Activated T-cell treated with anti-CD3 and anti-CD28 coated beads, Interleukin-2, amount 50 U/mL, for 48 hours (primary cell): Measurements from ENCODE around the gene TAAR8.
"Not testable (repeated sequence)": the region's sequence is repeated elsewhere in the genome, so short reads cannot be mapped to it uniquely, and the experiment has no call there.

Source experiments
- DNase-seq, 2 experiments: peaks; one replicate each; pipeline ENCODE4 v3.0.0-alpha.2; 2020

TAAR8 gene, protein sequence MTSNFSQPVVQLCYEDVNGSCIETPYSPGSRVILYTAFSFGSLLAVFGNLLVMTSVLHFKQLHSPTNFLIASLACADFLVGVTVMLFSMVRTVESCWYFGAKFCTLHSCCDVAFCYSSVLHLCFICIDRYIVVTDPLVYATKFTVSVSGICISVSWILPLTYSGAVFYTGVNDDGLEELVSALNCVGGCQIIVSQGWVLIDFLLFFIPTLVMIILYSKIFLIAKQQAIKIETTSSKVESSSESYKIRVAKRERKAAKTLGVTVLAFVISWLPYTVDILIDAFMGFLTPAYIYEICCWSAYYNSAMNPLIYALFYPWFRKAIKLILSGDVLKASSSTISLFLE

GRCh38 chr6:132552372-132552771 is at the start of gene TAAR8:
TSS of gene TAAR8 (plus strand) at chr6:132552672. CDS start at chr6:132552693, 21 bp downstream.
- DNase-seq, result no peak

DNA sequence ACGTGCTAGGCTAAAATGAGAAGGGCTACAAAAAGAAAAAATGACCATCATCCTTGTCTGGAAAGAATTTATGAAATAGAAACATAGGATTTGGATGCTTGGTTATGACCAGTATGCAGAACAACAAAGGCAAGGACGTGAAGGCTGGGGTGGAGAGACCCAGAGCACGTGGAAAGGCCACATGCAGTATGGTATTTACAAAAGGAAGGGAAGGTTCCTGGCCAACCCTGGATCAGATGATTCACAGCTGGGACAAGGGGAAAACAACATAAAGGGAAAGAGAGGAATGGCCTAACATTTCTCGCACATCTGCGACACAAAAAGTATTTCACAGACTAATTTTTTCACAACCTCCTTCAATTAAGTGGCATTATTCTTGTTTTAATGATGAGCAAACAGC is 47.7 kb upstream of the TAAR8 start:
- DNase-seq, result no peak

DNA sequence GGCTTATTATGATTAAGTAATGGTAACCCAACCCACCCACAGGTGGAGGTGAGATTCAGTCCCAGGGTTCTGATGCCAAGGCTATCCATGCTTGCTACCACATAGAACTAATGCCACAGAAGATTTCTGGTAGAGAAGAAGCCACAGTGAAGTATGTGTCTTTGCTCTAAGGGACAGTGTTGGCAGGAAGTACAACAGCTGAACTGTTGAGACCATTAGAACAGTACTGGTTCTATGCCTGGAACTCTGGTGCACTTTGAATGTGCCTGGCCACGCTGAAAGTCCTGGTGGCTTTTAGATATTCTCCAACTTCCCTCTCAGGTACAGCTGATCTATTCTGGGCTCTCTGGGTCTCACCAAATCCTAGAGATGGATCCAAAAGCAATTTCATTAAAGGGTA is 47.3 kb upstream of the TAAR8 start:
- no peak for DNase-seq

GRCh38 chr6:132506461-132506860 is 46.0 kb upstream of the TAAR8 start:
- DNase-seq, result no peak

DNA sequence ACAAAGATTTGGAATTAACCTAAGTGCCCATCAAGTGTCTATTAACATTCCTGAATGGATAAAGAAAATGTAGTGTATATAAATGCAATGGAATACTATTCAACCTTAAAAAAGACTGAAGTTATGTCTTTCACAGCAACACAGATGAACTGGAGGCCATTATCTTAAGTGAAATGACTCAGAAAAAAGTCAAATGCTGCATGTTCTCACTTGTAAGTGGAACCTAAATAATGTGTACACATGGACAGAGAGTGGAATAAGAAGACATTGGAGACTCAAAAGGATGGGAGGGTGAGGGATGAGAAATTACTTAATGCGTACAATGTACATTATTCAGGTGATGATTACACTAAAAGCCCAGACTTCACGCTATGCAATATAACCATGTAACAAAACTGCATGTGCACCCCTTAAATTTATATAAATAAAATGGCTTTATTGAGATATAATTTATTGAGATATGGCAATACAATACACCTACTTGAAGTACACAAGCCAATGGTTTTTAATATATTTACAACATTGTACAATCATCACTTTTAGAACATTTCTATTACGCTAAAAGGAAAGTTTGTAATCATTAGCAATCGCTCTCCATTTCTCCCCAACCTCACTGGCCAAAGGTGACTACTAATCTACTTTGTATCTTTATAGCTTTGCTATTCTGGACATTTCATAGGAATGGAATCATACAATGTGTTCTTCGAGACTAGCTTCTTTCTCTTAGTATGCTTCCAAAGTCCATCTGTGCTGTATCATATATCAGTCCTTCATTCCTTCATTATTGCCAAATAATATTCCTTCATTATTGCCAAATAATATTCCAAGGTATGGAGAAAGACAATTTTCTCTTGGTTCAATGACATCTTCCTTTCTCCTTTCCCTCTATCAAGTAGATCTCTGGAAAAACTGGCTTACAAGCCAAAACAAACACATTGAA is 45.3 kb upstream of the TAAR8 start:
- no peak for DNase-seq

DNA sequence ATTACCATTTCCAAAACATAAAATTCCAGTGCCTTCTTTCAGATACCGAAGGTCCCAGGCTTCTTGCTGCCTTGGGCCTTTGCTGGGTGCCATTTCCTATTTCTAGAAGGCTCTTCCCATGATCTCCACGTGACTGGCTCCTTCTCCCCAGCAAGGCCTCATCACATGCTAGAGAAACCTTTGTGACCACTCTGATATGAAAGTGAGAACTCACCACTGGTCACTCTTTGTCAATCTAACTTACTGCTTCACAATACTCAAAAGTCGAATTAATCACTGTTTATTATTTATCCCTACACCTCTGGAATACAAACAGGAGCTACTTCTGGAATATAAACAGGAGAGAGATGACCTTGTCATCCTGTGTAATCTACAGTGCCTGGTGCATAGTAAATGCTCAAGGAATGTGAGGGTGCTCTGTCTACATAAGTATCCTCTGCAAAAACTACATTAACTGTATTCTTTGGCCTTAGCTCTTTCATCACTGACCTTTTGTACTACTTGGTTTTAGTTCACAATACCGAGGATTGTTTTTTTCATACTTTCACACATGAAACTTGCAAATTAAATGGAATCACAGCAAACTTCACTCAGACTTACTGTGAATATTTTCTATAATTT is 41.2 kb upstream of the TAAR8 start:
- DNase-seq, result no peak

- no peak for DNase-seq
Observed at GRCh38 chr6:132511831-132512220, 40.6 kb upstream of the TAAR8 start.

GRCh38 chr6:132512342-132512637 is 40.2 kb upstream of the TAAR8 start:
- no peak for DNase-seq

- DNase-seq, result peak; percentile 91 to 92
Observed at GRCh38 chr6:132512638-132513632, 39.5 kb upstream of the TAAR8 start, which contains the start of gene STX7. TSS of gene STX7 (minus strand) at chr6:132513116. CDS start at chr6:132503530, 9,586 bp downstream.

DNA sequence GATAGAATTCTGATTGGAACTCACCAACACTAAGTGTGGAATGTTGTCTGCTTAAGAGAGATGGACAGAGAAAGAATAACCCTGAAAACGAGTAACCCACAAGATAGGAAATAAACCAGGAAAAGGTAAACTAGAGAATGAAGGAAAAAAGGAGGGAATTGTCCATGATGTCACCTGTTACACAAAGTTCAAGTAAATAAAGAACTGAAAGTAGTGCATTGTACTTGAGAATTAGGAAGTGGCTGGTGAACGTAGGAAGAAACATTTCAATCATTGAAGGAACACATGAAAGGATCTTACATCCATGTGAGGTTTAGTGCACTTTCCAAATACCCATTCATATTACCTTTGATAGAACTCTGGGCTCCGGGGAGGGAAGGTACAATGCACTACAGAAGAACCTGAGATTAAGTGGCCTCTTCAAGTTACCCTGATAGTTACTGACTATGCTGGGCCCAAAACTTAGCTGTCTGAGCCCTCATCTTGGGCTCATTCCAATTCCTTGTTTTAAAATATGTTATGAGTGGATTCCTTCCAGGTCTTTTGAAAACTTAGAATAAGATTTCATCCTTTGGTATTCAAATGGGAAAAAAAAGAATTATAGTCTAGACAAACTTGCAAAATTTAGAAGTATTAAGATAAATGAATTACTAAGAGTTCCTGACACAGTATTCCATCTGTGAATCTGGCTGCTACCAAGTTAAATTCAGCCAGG is 38.5 kb upstream of the TAAR8 start:
- DNase-seq, result no peak

DNA sequence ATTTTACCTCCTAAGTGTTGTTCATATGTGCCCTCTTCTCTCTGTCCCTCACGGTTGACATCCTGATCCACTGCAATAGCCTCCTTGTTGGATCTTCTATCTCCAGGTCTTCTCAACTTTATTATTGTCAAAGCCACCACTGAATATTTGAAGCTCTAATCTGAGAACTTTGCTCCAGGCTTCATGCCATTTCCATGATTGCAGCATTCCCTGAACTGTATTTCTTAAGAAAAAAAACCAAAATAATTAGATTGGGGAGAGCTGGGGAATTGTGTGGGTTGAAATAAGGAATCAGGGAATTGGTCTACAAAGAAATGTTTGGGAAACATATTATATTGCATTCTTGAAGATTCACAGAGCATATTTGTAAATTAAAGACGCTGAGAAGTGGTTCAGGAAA is 37.1 kb upstream of the TAAR8 start:
- DNase-seq, result no peak

DNA sequence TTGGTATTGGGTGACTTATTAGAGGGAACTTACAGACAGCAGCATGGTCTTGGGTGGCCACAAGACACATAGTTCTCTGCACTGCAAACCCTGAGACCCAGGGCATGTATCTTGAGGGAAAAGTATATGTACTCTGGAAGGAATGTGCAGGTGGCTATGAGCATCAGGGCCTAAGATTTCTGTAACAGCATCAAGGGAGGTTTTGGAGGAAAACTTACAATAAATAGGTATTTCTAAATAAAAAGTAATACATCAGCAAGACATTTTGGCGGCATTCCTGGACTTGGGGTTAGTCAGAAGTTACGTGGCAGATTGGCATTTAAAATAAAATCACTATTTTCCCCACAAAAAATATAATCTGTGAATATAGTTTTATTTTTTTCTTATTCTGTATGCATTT is 31.5 kb upstream of the TAAR8 start:
- DNase-seq, result no peak

GRCh38 chr6:132524646-132525045 is 27.8 kb upstream of the TAAR8 start:
- DNase-seq, result no peak

DNA sequence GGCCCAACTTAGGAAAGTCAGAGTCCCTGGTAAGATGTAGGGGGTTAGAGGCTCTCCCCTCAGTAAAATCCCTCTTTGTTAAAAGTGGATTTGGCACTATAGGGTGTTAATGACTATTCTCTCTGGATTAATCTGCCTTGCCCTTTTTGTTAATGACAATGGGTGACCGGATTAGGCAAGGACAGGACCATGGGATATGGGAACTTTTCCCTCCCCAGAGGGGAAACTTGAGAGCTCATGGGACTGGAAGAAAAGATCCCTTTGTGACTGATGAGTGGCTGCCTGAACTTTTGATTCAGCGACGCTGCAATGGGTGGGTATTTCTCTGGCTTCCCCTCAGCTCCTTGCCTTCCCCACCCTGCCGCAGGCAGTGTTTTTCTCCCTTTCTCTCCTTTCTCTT is 26.6 kb upstream of the TAAR8 start:
- no peak for DNase-seq

GRCh38 chr6:132526461-132526860 is 26.0 kb upstream of the TAAR8 start:
- DNase-seq, result no peak

DNA sequence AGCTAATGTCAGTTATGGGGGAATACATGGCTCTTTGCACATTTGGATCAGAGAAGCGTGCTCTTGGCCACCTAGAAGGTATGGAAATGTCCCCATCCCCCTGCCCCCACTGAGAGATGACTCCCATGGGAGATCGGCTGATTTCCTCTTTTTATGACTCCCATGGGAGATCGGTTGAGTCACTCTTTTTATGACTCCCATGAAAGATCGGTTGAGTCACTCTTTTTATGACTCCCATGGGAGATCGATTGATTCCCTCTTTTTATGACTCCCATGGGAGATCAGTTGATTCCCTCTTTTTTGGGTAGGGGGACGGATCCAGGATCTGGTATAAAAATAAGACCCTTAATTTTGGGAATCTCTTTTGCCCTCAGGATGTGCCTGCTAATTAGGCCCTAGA is 24.7 kb upstream of the TAAR8 start:
- no peak for DNase-seq

GRCh38 chr6:132530293-132530974 is 22.0 kb upstream of the TAAR8 start:
- DNase-seq, result peak; percentile 55 to 59

GRCh38 chr6:132534546-132534945 is 17.9 kb upstream of the TAAR8 start:
- DNase-seq, result not testable (repeated sequence)

GRCh38 chr6:132537145-132537544 is 15.3 kb upstream of the TAAR8 start:
- DNase-seq, result no peak

- no peak for DNase-seq
Observed at GRCh38 chr6:132537977-132538376, 14.5 kb upstream of the TAAR8 start, which contains the start of gene TAAR9. TSS of gene TAAR9 (plus strand) at chr6:132538277. CDS start at chr6:132538290, 13 bp downstream.

DNA sequence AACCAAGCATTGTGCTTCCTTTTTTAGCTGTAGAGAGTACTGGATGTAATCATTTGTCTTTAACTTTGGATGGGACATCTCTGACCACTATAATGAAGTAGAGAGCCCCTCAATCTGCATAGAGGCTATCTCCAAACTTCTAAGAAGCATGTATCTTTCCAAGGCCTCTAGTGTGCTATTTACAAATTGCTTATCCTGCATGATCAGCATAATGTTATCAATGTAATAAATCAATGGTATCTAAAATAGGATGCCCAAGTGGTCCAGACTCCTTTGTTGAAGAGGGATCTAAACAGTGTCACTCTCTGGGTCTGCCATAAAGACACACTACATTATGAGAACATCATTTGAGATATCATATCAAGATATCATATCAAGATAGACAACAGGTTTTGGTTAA is 7.6 kb upstream of the TAAR8 start:
- no peak for DNase-seq
